Fibroblast of the aortic adventitia (primary cell): ENCODE measurements around the gene ARAP2. TPM values are rescaled to one million over a fixed set of nuclear protein-coding genes. Genes with fewer than 3 reads are reported as not detected.

Experiments used
- DNase-seq: peaks from one replicate; pipeline ENCODE4 v3.0.0-alpha.2; 2010; ENCODE audit warnings: low read depth
- H3K4me3 ChIP-seq: 2 replicates; pipeline ENCODE4 v1.5.1; 2011; ENCODE audit warnings: low read depth, mild to moderate bottlenecking, control low read depth, low read length, moderate library complexity
- CTCF ChIP-seq: IDR thresholded peaks from 2 replicates; pipeline ENCODE4 v1.5.1; 2011; ENCODE audit warnings: mild to moderate bottlenecking, low read length, control low read depth, inconsistent platforms; ENCODE audit not compliant: insufficient read depth
- total RNA-seq: library from RNA; depleted of rRNA; stranded (reverse); fragments of >200 nt; gene quantifications from 2 replicates; pipeline ENCODE4 v1.2.3, GENCODE V29; 2012; ENCODE audit warnings: low replicate concordance

The ARAP2 gene
- total RNA-seq, 1 donor: 0.63 TPM

GRCh38 chr4:36242629-36243354, 1.5 kb downstream of the ARAP2 start:
- no peak for DNase-seq
- TF ChIP-seq CTCF: no peak
- H3K4me3 ChIP-seq: no peak overlapping the region

- no peak for DNase-seq
- no peak for TF ChIP-seq CTCF
- H3K4me3 ChIP-seq: no peak overlapping the region
These were observed 2.5 kb downstream of the ARAP2 start for GRCh38 chr4:36241771-36242170.

GRCh38 chr4:36237366-36238313, 6.7 kb downstream of the ARAP2 start:
- H3K4me3 ChIP-seq: no peak overlapping the region
- no peak for TF ChIP-seq CTCF
- no peak for DNase-seq

- H3K4me3 ChIP-seq: no peak overlapping the region
- TF ChIP-seq CTCF: no peak
- DNase-seq: no peak
These were observed 8.2 kb downstream of the ARAP2 start for GRCh38 chr4:36236159-36236558.

GRCh38 chr4:36235306-36235705, 9.0 kb downstream of the ARAP2 start:
- DNase-seq: no peak
- no peak for TF ChIP-seq CTCF
- H3K4me3 ChIP-seq: no peak overlapping the region

GRCh38 chr4:36233567-36234266, 10.6 kb downstream of the ARAP2 start:
- TF ChIP-seq CTCF: no peak
- H3K4me3 ChIP-seq: no peak overlapping the region
- no peak for DNase-seq
